Amniotic stem cell (primary cell): ENCODE data around the gene GAREM1.

ENCODE experiments used
- DNase-seq: peaks from one replicate; lab custom pipeline; 2025; lab: John Stamatoyannopoulos, UW

Gene GAREM1

GRCh38 chr18:32328379-32328778 is 142.3 kb downstream of the GAREM1 start:
- DNase-seq: peak; percentile 59

- DNase-seq: no peak
Observed at GRCh38 chr18:32326450-32327308, 144.0 kb downstream of the GAREM1 start.

GRCh38 chr18:32324181-32324580 is 146.5 kb downstream of the GAREM1 start:
- no peak for DNase-seq

- no peak for DNase-seq
Observed at GRCh38 chr18:32321826-32322225, 148.9 kb downstream of the GAREM1 start.

- no peak for DNase-seq
Observed at GRCh38 chr18:32319084-32319483, 151.6 kb downstream of the GAREM1 start.

- DNase-seq: no peak
Observed at GRCh38 chr18:32318581-32318980, 152.1 kb downstream of the GAREM1 start.

- no peak for DNase-seq
Observed at GRCh38 chr18:32317651-32318050, 153.0 kb downstream of the GAREM1 start.

GRCh38 chr18:32315881-32316280 is 154.8 kb downstream of the GAREM1 start:
- DNase-seq: no peak

GRCh38 chr18:32310774-32311173 is 159.9 kb downstream of the GAREM1 start:
- no peak for DNase-seq

GRCh38 chr18:32310101-32310500 is 160.6 kb downstream of the GAREM1 start:
- no peak for DNase-seq

- peak; percentile 55 for DNase-seq
Observed at GRCh38 chr18:32308493-32309120, 162.1 kb downstream of the GAREM1 start.

GRCh38 chr18:32303400-32303799 is 167.3 kb downstream of the GAREM1 start:
- no peak for DNase-seq

GRCh38 chr18:32302806-32303205 is 167.9 kb downstream of the GAREM1 start:
- DNase-seq: no peak

GRCh38 chr18:32301976-32302743 is 168.5 kb downstream of the GAREM1 start:
- DNase-seq: peak; percentile 62

- DNase-seq: no peak
Observed at GRCh38 chr18:32301361-32301760, 169.3 kb downstream of the GAREM1 start.

GRCh38 chr18:32300914-32301313 is 169.8 kb downstream of the GAREM1 start:
- no peak for DNase-seq

- DNase-seq: no peak
Observed at GRCh38 chr18:32299484-32299883, 171.2 kb downstream of the GAREM1 start.

- DNase-seq: no peak
Observed at GRCh38 chr18:32298171-32298667, 172.5 kb downstream of the GAREM1 start.

GRCh38 chr18:32297579-32298170 is 173.0 kb downstream of the GAREM1 start:
- no peak for DNase-seq

GRCh38 chr18:32296851-32297250 is 173.8 kb downstream of the GAREM1 start:
- DNase-seq: no peak

- DNase-seq: no peak
Observed at GRCh38 chr18:32295604-32296003, 175.1 kb downstream of the GAREM1 start.

GRCh38 chr18:32293107-32293506 is 177.6 kb downstream of the GAREM1 start:
- DNase-seq: no peak
